Measurements from ENCODE around the gene CLVS2.

Gene CLVS2

GRCh38 chr6:123024976-123025375 is 28.9 kb downstream of the CLVS2 start:
- DNase-seq (ENCODE audit: low spot score) = no peak

GRCh38 chr6:123027408-123027807 is 31.4 kb downstream of the CLVS2 start:
- DNase-seq (ENCODE audit: low spot score) = no peak

GRCh38 chr6:123028263-123028662 is 32.2 kb downstream of the CLVS2 start:
- no peak for DNase-seq (ENCODE audit: low spot score)

GRCh38 chr6:123030282-123030681 is 34.2 kb downstream of the CLVS2 start:
- DNase-seq (ENCODE audit: low spot score) = no peak

GRCh38 chr6:123036648-123037047 is 40.6 kb downstream of the CLVS2 start:
- no peak for DNase-seq (ENCODE audit: low spot score)

GRCh38 chr6:123039431-123039830 is 43.4 kb downstream of the CLVS2 start:
- no peak for DNase-seq (ENCODE audit: low spot score)

GRCh38 chr6:123042401-123042800 is 46.4 kb downstream of the CLVS2 start:
- no peak for DNase-seq (ENCODE audit: low spot score)

- DNase-seq (ENCODE audit: low spot score) = no peak
Observed at GRCh38 chr6:123044341-123044860, 48.4 kb downstream of the CLVS2 start.

GRCh38 chr6:123053602-123054225 is 57.7 kb downstream of the CLVS2 start:
- no peak for DNase-seq (ENCODE audit: low spot score)

- DNase-seq (ENCODE audit: low spot score) = no peak
Observed at GRCh38 chr6:123055256-123055655, 59.2 kb downstream of the CLVS2 start.

- DNase-seq (ENCODE audit: low spot score) = no peak
Observed at GRCh38 chr6:123062670-123063069, 66.6 kb downstream of the CLVS2 start.

- DNase-seq (ENCODE audit: low spot score) = no peak
Observed at GRCh38 chr6:123064038-123064437, 68.0 kb downstream of the CLVS2 start.

- no peak for DNase-seq (ENCODE audit: low spot score)
Observed at GRCh38 chr6:123074616-123075015, 78.6 kb downstream of the CLVS2 start.

GRCh38 chr6:123085403-123085802 is 89.4 kb downstream of the CLVS2 start:
- DNase-seq (ENCODE audit: low spot score) = no peak

- no peak for DNase-seq (ENCODE audit: low spot score)
Observed at GRCh38 chr6:123089226-123089625, 93.2 kb downstream of the CLVS2 start.

- DNase-seq (ENCODE audit: low spot score) = no peak
Observed at GRCh38 chr6:123091091-123091895, 95.3 kb downstream of the CLVS2 start.

GRCh38 chr6:123091896-123092271 is 95.8 kb downstream of the CLVS2 start:
- no peak for DNase-seq (ENCODE audit: low spot score)

- DNase-seq (ENCODE audit: low spot score) = no peak
Observed at GRCh38 chr6:123094795-123095194, 98.8 kb downstream of the CLVS2 start.

GRCh38 chr6:123105561-123105960 is 109.5 kb downstream of the CLVS2 start:
- no peak for DNase-seq (ENCODE audit: low spot score)

- DNase-seq (ENCODE audit: low spot score) = no peak
Observed at GRCh38 chr6:123116370-123116769, 120.3 kb downstream of the CLVS2 start.

GRCh38 chr6:123117145-123117908 is 121.3 kb downstream of the CLVS2 start:
- no peak for DNase-seq (ENCODE audit: low spot score)

GRCh38 chr6:123118811-123119210 is 122.8 kb downstream of the CLVS2 start:
- no peak for DNase-seq (ENCODE audit: low spot score)

All from AG08396 (cell line).